HG02884 (cell line): ENCODE measurements around the gene MT1E.
"Not testable (repeated sequence)": the region's sequence is repeated elsewhere in the genome, so short reads cannot be mapped to it uniquely, and the experiment has no call there.

Experiments
- ATAC-seq: cut with Tn5 transposase; IDR thresholded peaks from one replicate; pipeline ENCODE4 v1.9.1; 2021; ENCODE audit warnings: mild to moderate bottlenecking, moderate library complexity; ENCODE audit not compliant: unreplicated experiment

MT1E gene

DNA sequence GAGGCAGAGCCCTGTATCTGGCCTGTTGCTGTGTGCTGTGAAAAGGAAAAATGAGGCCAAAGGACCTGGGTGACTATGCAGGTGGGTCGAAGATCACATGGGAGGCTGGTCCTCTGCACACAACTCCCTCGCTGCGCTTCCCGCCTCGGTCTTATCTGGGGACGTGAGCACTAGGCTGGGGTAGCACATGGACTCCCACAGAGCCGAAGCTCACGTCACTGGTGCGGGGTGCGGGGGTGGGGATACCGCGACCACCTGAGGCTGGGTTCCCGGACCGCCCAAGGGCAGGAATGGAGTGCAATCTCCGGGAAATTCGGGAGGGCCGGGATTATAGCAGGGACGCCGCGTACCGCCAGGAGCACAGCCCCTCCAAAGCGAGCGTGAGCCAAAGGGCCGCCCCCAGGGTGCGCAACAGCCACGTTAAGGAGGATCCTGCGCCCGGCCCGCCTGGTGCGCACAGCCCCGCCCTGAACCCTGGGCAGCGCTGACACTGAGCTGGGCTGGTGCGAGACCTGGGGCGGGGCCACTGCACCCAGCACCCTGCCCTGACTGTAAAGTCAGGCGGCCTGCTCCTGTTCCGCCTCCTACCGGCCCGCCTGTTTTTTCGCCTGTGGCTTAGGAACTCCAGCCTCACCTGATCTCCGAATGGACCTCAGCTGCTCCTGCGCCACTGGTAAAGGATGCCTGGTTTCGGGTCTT is 17.6 kb downstream of the MT1E start:
- ATAC-seq, result no peak

- no peak for ATAC-seq
Measured at GRCh38 chr16:56643833-56644232, 18.3 kb downstream of the MT1E start.

GRCh38 chr16:56645311-56645710 is 19.7 kb downstream of the MT1E start:
- no peak for ATAC-seq

- no peak for ATAC-seq
Measured at GRCh38 chr16:56645838-56646237, 20.3 kb downstream of the MT1E start.

GRCh38 chr16:56647641-56648431 is 22.3 kb downstream of the MT1E start:
- ATAC-seq, result no peak

- no peak for ATAC-seq
Measured at GRCh38 chr16:56649271-56649670, 23.7 kb downstream of the MT1E start.

DNA sequence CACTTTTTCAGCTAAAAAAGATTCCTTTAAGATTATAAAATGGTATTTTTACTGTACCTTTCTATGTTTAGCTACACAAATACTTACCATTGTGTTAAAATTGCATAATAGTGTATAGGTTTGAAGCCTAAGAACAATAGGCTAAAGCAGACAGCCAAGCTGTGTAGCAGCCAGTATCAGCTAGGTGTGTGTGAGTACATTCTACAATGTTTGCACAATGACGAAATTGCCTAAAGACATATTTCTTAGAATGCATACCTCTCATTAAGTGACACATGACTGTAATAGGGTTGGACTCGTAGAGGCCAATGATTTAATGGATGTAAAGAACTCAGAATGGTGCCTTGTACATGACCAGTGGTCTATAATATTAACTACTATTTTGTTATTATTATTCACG is 24.2 kb downstream of the MT1E start:
- ATAC-seq, result no peak

DNA sequence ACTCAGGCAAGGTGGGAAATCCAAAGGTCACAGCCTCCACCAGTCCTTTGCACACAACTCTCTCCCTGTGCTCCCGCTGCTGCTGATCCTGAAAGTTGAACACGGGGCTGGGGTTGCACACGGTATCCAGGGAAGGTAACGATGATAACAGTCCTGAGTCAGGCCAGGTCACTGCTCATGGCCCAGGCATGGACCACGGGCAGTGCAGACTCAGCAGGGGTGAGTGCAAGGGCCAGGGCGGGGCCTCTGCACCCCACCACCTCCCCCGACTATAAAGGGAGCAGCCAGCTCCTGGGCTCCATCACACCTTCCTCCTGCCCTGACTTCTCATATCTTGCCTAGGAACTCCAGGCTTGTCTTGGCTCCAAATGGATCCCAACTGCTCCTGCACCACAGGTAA is 26.0 kb downstream of the MT1E start, which contains the start of gene MT1B:
Gene MT1B (plus strand): TSS at position 301 of the 400 bp plus-strand sequence. CDS start 68 bp downstream, at position 369.
- ATAC-seq, result no peak

DNA sequence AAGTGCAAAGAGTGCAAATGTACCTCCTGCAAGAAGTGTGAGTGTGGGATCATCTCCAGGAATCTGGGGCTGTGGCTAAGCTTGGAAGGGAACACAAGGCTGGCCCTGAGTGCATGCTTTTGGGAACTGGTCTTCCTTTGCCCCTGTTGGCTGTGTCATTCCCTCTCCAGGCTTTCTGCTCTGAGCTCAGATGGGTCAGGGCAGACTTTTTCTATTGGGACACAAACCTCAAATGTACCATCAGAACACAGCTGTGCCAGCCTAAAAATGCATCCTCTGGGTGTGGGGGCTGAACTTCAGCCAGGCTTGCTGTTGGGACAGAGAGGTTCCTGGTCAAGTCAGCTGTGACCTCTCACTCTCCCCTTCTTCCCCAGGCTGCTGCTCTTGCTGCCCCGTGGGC is 27.0 kb downstream of the MT1E start:
- ATAC-seq, result no peak

DNA sequence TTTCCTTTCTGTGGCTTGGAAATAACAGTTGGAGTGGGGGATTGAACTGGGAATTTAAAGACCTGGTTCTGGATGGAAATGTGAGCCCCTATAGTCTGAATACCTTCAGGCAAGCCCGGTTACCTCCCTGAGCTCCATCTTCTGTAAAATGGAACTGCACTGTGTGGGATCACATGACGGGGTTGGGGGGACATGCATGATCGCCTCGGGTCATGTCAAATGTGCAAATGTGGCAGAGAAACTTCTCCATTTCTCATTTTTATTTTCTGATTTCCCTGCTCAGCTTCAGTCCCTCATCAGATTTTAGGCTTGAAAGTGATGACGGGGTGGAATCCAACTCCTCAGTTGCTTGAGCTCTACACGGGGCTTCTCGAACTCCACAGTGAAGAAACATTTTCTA is 27.6 kb downstream of the MT1E start:
- no peak for ATAC-seq

DNA sequence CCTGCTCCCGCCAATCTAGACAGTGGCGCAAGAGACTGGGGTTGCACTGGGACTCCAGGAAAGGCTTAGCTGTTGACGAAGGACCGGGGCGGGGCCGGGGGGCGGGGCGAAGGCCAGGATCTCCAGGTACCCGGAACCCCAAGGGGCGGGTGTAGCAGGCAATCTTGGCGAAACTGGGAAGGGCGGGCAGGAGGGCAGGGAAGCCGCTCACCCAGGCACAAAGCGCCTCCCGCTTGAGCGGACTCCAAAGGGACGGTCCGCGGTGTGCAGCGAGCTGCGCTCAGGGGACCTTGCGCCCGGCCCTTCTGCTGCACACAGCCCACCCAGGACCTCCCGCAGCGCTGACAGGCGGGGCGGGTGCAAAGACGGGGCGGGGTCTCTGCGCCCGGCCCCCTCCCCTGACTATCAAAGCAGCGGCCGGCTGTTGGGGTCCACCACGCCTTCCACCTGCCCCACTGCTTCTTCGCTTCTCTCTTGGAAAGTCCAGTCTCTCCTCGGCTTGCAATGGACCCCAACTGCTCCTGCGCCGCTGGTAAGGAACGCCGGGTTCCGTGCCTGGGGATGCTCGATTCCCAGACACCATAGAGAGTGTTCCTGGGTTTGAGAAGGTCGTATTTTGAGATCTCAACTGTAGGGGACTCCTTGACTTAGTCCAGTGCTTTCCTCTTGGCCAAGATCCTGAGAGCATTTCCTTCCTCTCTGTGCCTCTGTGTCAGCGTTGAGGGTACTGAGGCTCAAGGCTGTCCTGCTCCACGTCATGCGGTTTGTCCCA is 32.2 kb downstream of the MT1E start, which contains the start of gene MT1F:
Gene MT1F (plus strand): TSS at position 405 of the 772 bp plus-strand sequence. CDS start 100 bp downstream, at position 505.
- no peak for ATAC-seq

GRCh38 chr16:56658327-56658875 is 32.8 kb downstream of the MT1E start:
- ATAC-seq, result no peak

DNA sequence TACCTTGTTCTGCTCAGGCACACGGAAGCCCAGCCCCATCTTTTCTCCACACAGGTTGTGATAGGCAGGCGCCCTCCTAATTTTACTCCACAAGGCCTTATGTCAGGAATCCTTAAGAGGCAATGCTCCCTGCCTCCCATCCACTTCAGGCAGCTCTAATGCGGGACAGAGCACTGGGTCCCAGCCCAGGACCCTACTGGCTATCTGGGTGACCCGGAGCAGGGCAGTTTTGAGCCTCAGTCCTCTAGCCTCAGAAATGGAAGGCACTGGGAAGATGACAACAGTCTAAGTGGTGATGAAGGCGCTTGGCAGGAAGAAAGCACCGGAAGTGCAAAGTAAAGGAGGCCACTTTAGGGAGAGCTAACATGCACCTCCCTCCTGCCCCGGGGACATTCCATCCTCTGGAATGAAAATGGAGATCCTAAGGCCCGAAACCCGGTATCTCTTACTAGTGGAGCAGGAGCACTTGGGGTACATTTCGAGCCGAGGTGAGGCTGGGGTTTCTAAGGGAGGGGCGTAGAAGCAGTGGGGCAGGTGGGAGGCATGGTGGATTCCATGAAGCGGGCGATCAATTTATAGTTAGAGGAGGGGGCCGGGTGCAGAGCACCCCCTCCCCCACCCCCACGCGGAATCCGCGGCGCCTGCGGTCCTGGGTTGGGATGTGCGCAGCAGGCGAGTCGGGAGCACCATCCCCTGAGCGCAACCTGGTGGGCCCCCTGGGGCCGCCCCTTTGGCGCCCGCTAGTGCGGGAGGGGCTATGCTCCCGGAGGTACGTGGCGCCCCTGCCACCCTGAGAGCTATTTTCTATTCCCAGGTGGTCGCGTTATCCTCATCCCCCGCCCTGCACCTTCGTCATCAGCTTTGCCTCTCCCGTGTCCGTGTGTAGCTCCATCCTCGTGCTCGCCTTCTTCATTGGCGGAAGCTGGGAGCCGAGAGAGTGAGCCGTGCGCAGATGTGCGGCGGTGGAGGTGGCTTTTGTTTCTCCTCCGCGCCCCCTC is 37.1 kb downstream of the MT1E start:
- no peak for ATAC-seq

GRCh38 chr16:56664506-56664905 is 38.9 kb downstream of the MT1E start:
- ATAC-seq, result no peak

DNA sequence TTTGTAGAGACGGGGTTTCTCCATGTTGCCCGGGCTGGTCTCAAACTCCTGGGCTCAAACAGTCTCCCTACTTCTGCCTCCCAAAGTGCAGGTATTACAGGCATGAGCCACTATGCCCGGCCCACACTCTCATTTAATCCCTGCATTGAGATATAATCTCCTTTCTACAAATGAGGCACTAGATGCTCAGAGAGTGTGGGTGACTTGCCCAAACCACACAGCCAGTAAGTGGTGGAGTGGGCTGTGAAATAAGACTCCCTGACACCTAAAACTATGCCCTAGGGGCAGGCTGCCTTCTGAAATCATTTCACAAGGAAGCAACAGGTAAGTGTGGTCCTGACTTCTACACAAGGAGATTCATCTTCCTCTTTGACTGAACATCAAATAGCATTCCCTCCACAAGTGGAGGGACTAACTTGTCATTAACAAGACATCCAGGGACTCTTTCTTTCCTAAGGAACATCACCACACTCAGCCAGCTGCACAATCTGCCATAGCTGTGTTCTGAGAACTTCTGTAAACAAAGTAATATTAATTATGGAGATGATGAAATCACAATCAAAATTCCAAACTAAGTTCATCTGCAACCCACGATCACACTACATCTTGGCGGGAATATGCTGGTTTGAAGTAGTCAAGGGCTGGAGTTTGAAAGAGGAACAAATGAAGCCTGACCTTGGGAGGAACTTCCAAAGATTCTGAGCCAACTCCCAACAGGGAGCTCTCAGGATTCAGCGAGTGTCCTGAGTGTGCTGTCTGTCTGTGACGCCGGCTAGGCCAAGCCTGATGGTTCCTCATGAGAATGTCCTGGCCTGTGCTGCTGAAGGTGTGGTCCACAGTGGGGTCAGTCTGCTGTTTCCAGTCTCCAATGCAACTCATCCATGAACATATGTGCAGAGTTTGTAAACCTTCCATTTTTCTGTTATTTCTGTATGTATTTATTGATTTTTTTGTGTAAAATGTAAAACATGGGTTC is 40.0 kb downstream of the MT1E start:
- ATAC-seq, result not testable (repeated sequence)

GRCh38 chr16:56667581-56668571 is 42.3 kb downstream of the MT1E start, which contains the start of gene MT1G:
MT1G (minus strand) TSS chr16:56668065; CDS start chr16:56667993, 72 bp downstream.
- no peak for ATAC-seq
